Right atrium auricular region (tissue), 2 donors: ENCODE data around the gene CAPN8. TPM values are rescaled to one million over a fixed set of nuclear protein-coding genes. Genes with fewer than 3 reads are reported as not detected.

Experiments used
- DNase-seq: peaks from one replicate; pipeline ENCODE4 v3.0.0-alpha.2; 2019; ENCODE audit warnings: low spot score
- H3K27ac ChIP-seq, 2 donors: fragments of 200-600 bp; sonication (generic); 1 replicate in 1 of 2; 2 replicates in 1 of 2; pipeline ENCODE4 v1.5.1; 2016 to 2019
- H3K27me3 ChIP-seq, 2 donors: fragments of 200-600 bp; sonication (generic); one replicate each; pipeline versions ENCODE4 v1.5.1 to v1.6.0; 2017 to 2019
- H3K36me3 ChIP-seq: fragments of 200-600 bp; sonication (generic); one replicate; pipeline ENCODE4 v1.5.1; 2016
- H3K4me1 ChIP-seq, 2 donors: fragments of 200-600 bp; sonication (generic); one replicate each; pipeline versions ENCODE4 v1.5.1 to v1.6.0; 2017 to 2019
- H3K4me3 ChIP-seq, 2 donors: fragments of 200-600 bp; sonication (generic); 1 replicate in 1 of 2; 2 replicates in 1 of 2; pipeline ENCODE4 v1.5.1; 2017 to 2019; ENCODE audit warnings: mild to moderate bottlenecking in 1 of 2, moderate library complexity in 1 of 2
- H3K9me3 ChIP-seq, 2 donors: fragments of 200-600 bp; sonication (generic); one replicate each; pipeline ENCODE4 v1.5.1; 2019
- CTCF ChIP-seq, 2 donors: fragments of 200-600 bp; sonication (generic); IDR thresholded peaks; one replicate each; pipeline ENCODE4 v1.5.1; 2019; ENCODE audit warnings: antibody characterized with exemption in 2 of 2
- total RNA-seq, 2 donors: library from RNA; depleted of rRNA; stranded (reverse); fragments of >200 nt; gene quantifications; one replicate each; pipeline ENCODE4 v1.1.0, GENCODE V29; 2016

The CAPN8 gene
- not detected for total RNA-seq

GRCh38 chr1:223665592-223666312 lies at the start of gene CAPN8:
CAPN8 (minus strand) TSS chr1:223665701; CDS start chr1:223665646, 55 bp downstream.
- no peak within 1 kb of the TSS for H3K4me3 ChIP-seq
- no peak within 1 kb of the TSS for H3K27ac ChIP-seq
- no peaks in the 10 kb centered on the region for H3K4me1 ChIP-seq
- H3K9me3 ChIP-seq = no peaks in the 10 kb centered on the region
- H3K36me3 ChIP-seq = no peaks in the 10 kb centered on the region
- TF ChIP-seq CTCF (IDR thresholded peaks at IDR 0.05) = no peak
- H3K27me3 ChIP-seq = no peaks in the 10 kb centered on the region
- DNase-seq = no peak

GRCh38 chr1:223714849-223715603 lies 49.5 kb upstream of the CAPN8 start:
- no peaks in the 10 kb centered on the region for H3K9me3 ChIP-seq
- TF ChIP-seq CTCF (IDR thresholded peaks at IDR 0.05) = no peak
- H3K4me3 ChIP-seq = peak overlapping the region in 1 of 2 donors; percentile 3
- H3K27ac ChIP-seq = peak overlapping the region in 1 of 2 donors; percentile 14
- H3K36me3 ChIP-seq = peaks cover 25% of the 10 kb centered on the region
- H3K27me3 ChIP-seq = no peaks in the 10 kb centered on the region
- H3K4me1 ChIP-seq = peaks cover 0 to 40% of the 10 kb centered on the region in 2 donors
- DNase-seq = no peak

- no peak overlapping the region for H3K4me3 ChIP-seq
- peaks cover 0 to 43% of the 10 kb centered on the region in 2 donors for H3K4me1 ChIP-seq
Measured at GRCh38 chr1:223714421-223714724, 48.9 kb upstream of the CAPN8 start.

GRCh38 chr1:223713546-223714420 lies 48.3 kb upstream of the CAPN8 start:
- Histone ChIP-seq H3K4me1 (peaks cover 0 to 49% of the 10 kb centered on the region in 2 donors), H3K27me3 (no peaks in the 10 kb centered on the region), H3K36me3 (peaks cover 13% of the 10 kb centered on the region), H3K27ac (peak overlapping the region; percentile 91 to 93), H3K9me3 (no peaks in the 10 kb centered on the region), H3K4me3 (peak overlapping the region; percentile 68 to 75)
- no peak for TF ChIP-seq CTCF (IDR thresholded peaks at IDR 0.05)
- DNase-seq = no peak

More at GRCh38 chr1:223714421-223714724, 48.9 kb upstream of the CAPN8 start:
- no peaks in the 10 kb centered on the region for H3K9me3 ChIP-seq
- H3K27me3 ChIP-seq = no peaks in the 10 kb centered on the region
- TF ChIP-seq CTCF (IDR thresholded peaks at IDR 0.05) = no peak
- H3K27ac ChIP-seq = no peak overlapping the region
- DNase-seq = no peak
- peaks cover 19% of the 10 kb centered on the region for H3K36me3 ChIP-seq

DNA sequence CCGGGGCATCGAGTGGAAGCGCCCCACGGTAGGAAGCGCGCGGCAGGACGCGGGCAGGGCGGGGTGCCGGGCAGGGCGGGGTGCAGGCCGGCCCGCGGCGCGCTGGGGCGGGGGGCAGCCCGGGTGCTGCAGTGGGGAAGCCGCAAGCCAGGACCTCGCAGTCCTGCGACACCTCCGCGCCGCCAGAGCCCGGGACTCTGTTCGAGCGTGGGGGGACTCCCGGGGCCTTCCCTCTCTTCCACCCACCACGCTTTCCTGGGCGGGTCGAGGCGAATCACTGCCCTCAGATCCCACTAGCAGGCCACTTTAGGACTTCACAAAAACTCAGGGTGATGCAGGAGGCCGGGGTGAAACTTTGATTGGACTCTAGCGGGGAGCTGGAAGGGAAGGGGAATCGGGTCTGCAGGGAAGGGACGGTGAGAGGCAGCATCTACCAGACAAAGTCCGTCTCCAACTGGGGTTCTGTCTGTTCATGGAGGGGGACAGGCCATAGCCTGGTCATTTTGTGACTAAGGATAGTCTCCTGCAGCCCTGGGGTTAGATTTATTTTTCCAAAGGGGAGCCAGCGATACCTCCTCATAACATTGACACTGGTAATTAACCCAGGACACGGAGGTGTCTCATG lies 47.5 kb upstream of the CAPN8 start:
- H3K4me3 ChIP-seq = peak overlapping the region; percentile 68 to 75
- no peaks in the 10 kb centered on the region for H3K27me3 ChIP-seq
- peaks cover 0 to 57% of the 10 kb centered on the region in 2 donors for H3K4me1 ChIP-seq
- peaks cover 5% of the 10 kb centered on the region for H3K36me3 ChIP-seq
- peak overlapping the region; percentile 91 to 93 for H3K27ac ChIP-seq
- no peak for TF ChIP-seq CTCF (IDR thresholded peaks at IDR 0.05)
- no peak for DNase-seq
- H3K9me3 ChIP-seq = no peaks in the 10 kb centered on the region
